A673 (cell line): Measurements from ENCODE around the gene NEDD8. TPM values are rescaled to one million over a fixed set of nuclear protein-coding genes. Genes with fewer than 3 reads are reported as not detected.

ENCODE experiments used
- BruUV-seq: library from RNA; stranded (reverse); fragments of 400-500 nt; replicated peaks from 2 replicates; lab custom pipeline; 2021; lab: Mats Ljungman, UMichigan
- CTCF ChIA-PET: fragments of 300-600 bp; sonication (Branson Sonifier 250); formaldehyde crosslinking; loops from one replicate; lab custom pipeline; 2022; ENCODE audit warnings: antibody characterized with exemption; lab: Charles Lee
- POLR2A ChIA-PET: fragments of 300-600 bp; sonication (Branson Sonifier 250); formaldehyde crosslinking; loops from one replicate; lab custom pipeline; 2022; ENCODE audit warnings: antibody characterized with exemption; ENCODE audit not compliant: low non-redundant PET; lab: Charles Lee
- DNase-seq: peaks from one replicate; pipeline ENCODE4 v3.0.0-alpha.2; 2015; ENCODE audit warnings: low spot score
- H3K27ac ChIP-seq: fragments of 200-600 bp; sonication (generic); 2 replicates; pipeline ENCODE4 v1.5.1; 2016; ENCODE audit warnings: mixed run types, low read depth, mild to moderate bottlenecking, mixed read lengths, antibody characterized with exemption, low read length; ENCODE audit not compliant: poor library complexity, severe bottlenecking
- H3K27me3 ChIP-seq: fragments of 200-600 bp; sonication (generic); replicated peaks from 2 replicates; pipeline ENCODE4 v1.6.1; 2017; ENCODE audit warnings: mixed run types, low read depth, mild to moderate bottlenecking, mixed read lengths, antibody characterized with exemption, low read length; ENCODE audit not compliant: insufficient read depth, poor library complexity
- H3K36me3 ChIP-seq: fragments of 200-600 bp; sonication (generic); 2 replicates; pipeline ENCODE4 v1.6.1; 2016; ENCODE audit warnings: mixed run types, mild to moderate bottlenecking, mixed read lengths, antibody characterized with exemption, low read length; ENCODE audit not compliant: insufficient read depth, poor library complexity, severe bottlenecking
- H3K4me1 ChIP-seq: fragments of 200-600 bp; sonication (generic); 2 replicates; pipeline ENCODE4 v1.6.1; 2017; ENCODE audit warnings: mixed run types, mild to moderate bottlenecking, mixed read lengths, antibody characterized with exemption, low read length; ENCODE audit not compliant: insufficient read depth, poor library complexity, severe bottlenecking
- H3K4me3 ChIP-seq: fragments of 200-600 bp; sonication (generic); 2 replicates; pipeline ENCODE4 v1.5.1; 2016; ENCODE audit warnings: low read depth, mixed run types, mild to moderate bottlenecking, mixed read lengths, low read length; ENCODE audit not compliant: poor library complexity, severe bottlenecking
- H3K9me3 ChIP-seq: fragments of 200-600 bp; sonication (generic); 2 replicates; pipeline ENCODE4 v1.6.1; 2016; ENCODE audit warnings: mixed run types, low read depth, mild to moderate bottlenecking, mixed read lengths, antibody characterized with exemption, low read length; ENCODE audit not compliant: poor library complexity, severe bottlenecking
- CTCF ChIP-seq: fragments of 300-800, 200-600 bp; sonication (generic); conservative IDR thresholded peaks from 2 replicates; pipeline ENCODE4 v1.5.1; 2017; ENCODE audit warnings: low read depth, mild to moderate bottlenecking, antibody characterized with exemption, low read length, moderate library complexity, mixed read lengths
- EZH2 ChIP-seq: fragments of 200-600 bp; sonication (generic); IDR thresholded peaks from 2 replicates; pipeline ENCODE4 v1.6.1; 2017; ENCODE audit warnings: borderline replicate concordance, low read depth, mild to moderate bottlenecking, mixed read lengths, antibody characterized with exemption, low read length; ENCODE audit not compliant: poor library complexity, severe bottlenecking
- intact Hi-C: fragments of 100-400 bp; cut with micrococcal nuclease; formaldehyde crosslinking; loops from one replicate; pipeline ENCODE4 v1.10.0; 2022; ENCODE audit not compliant: unreplicated experiment
- total RNA-seq: library from RNA; stranded (reverse); gene quantifications from 2 replicates; pipeline ENCODE4 v1.2.3, GENCODE V29; 2021

NEDD8 gene
- total RNA-seq, 1 experiment from 2014 or later: 266 TPM

- Histone ChIP-seq H3K36me3 (peaks cover 36% of the 10 kb centered on the region), H3K27me3 (no peaks in the 10 kb centered on the region), H3K9me3 (no peaks in the 10 kb centered on the region), H3K27ac (peak overlapping the region; percentile 88), H3K4me3 (peak overlapping the region; percentile 77), H3K4me1 (peaks cover 15% of the 10 kb centered on the region)
- DNase-seq: no peak
- CTCF ChIA-PET: no interaction called here
- intact Hi-C loops: no loop called here
- POLR2A ChIA-PET: interaction anchor here (0.6 kb wide), 2 partner anchors 8 to 14 kb away, joined by 3 to 14 read pairs; no protein-coding TSS in a partner anchor
- no TSS peak for BruUV-seq
- TF ChIP-seq EZH2 (no peak), CTCF (no peak)
These were observed 1.3 kb upstream of the NEDD8 start for GRCh38 chr14:24233538-24233866.

GRCh38 chr14:24232645-24233537, 724 bp upstream of the NEDD8 start, which contains the start of gene GMPR2:
Gene GMPR2, plus strand, starts transcription at chr14:24232929. Its CDS starts 325 bp downstream, at chr14:24233254.
- Histone ChIP-seq H3K9me3 (no peaks in the 10 kb centered on the region), H3K4me1 (peaks cover 15% of the 10 kb centered on the region), H3K27me3 (no peaks in the 10 kb centered on the region), H3K36me3 (peaks cover 35% of the 10 kb centered on the region), H3K4me3 (peak within 1 kb of the TSS; percentile 77), H3K27ac (peak within 1 kb of the TSS; percentile 88)
- ChIA-PET POLR2A (interaction anchor here (0.6 to 0.7 kb wide), 2 partner anchors 13 to 1764 kb away, joined by 3 to 14 read pairs; no protein-coding TSS in a partner anchor), CTCF (no interaction called here)
- TSS peak; percentile 67 for BruUV-seq
- intact Hi-C loops: loop anchor here (1.0 kb wide), 1 partner anchor 20 kb away; the partner anchor contains the start of gene CHMP4A
- DNase-seq: no peak
- TF ChIP-seq EZH2: no peak
- TF ChIP-seq CTCF: no peak

- Histone ChIP-seq H3K27ac (peak overlapping the region; percentile 88), H3K9me3 (no peaks in the 10 kb centered on the region), H3K36me3 (peaks cover 22% of the 10 kb centered on the region), H3K4me3 (peak overlapping the region; percentile 77), H3K4me1 (peaks cover 15% of the 10 kb centered on the region), H3K27me3 (no peaks in the 10 kb centered on the region)
- BruUV-seq: TSS peak; percentile 68
- ChIA-PET CTCF (interaction anchor here (0.6 kb wide), 1 partner anchor 52 kb away, joined by 11 read pairs; no protein-coding TSS in a partner anchor), POLR2A (interaction anchor here (0.5 kb wide), 1 partner anchor 95 kb away, joined by 8 read pairs; no protein-coding TSS in a partner anchor)
- intact Hi-C loops: loop anchor here (1.0 to 2.0 kb wide), 2 partner anchors 18 to 37 kb away; partner anchors contain the start of genes CHMP4A and TM9SF1
- DNase-seq: peak; percentile 17
- TF ChIP-seq EZH2 (no peak), CTCF (no peak)
These were observed 675 bp downstream of the NEDD8 start for GRCh38 chr14:24231263-24232120.
